SK-N-SH (cell line): ENCODE measurements around the gene SELE.

Experiments used
- CTCF ChIP-seq: fragments of 200-600 bp; sonication (generic); IDR thresholded peaks from 2 replicates; pipeline ENCODE4 v1.6.1; 2017; ENCODE audit warnings: antibody characterized with exemption, mild to moderate bottlenecking, moderate library complexity
- ELF1 ChIP-seq: IDR thresholded peaks from 2 replicates; pipeline ENCODE4 v1.4.0; 2012
- EP300 ChIP-seq, 2 experiments: IDR thresholded peaks; 2 replicates each; pipeline versions ENCODE4 v1.4.0 to v1.6.1; 2012; ENCODE audit warnings: borderline replicate concordance in 1 of 2, low read depth in 1 of 2, low read length in 1 of 2
- EZH2phosphoT487 ChIP-seq: fragments of 200-600 bp; sonication (generic); IDR thresholded peaks from 2 replicates; pipeline ENCODE4 v1.6.1; 2017; ENCODE audit warnings: low read depth, mixed run types, mild to moderate bottlenecking, antibody characterized with exemption, moderate library complexity, borderline replicate concordance
- NRF1 ChIP-seq: IDR thresholded peaks from 2 replicates; pipeline ENCODE4 v1.6.1; 2012; ENCODE audit warnings: low read depth, mild to moderate bottlenecking, low read length
- PBX3 ChIP-seq: IDR thresholded peaks from 2 replicates; pipeline ENCODE4; 2012
- POLR2AphosphoS5 ChIP-seq: IDR thresholded peaks from 2 replicates; pipeline ENCODE4 v1.6.1; 2012; ENCODE audit warnings: low read depth, low read length
- RAD21 ChIP-seq: IDR thresholded peaks from 2 replicates; pipeline ENCODE4 v1.6.1; 2012; ENCODE audit warnings: mild to moderate bottlenecking, low read length
- RCOR1 ChIP-seq: fragments of 150-350 bp; IDR thresholded peaks from 2 replicates; pipeline ENCODE4 v1.6.1; 2017; ENCODE audit warnings: antibody characterized with exemption, low read length
- TAF1 ChIP-seq: IDR thresholded peaks from 2 replicates; pipeline ENCODE4 v1.6.1; 2012; ENCODE audit warnings: low read depth, mild to moderate bottlenecking, low read length, moderate library complexity, borderline replicate concordance
- USF2 ChIP-seq: fragments of 150-350 bp; IDR thresholded peaks from 2 replicates; pipeline ENCODE4 v1.6.1; 2017; ENCODE audit warnings: antibody characterized with exemption, low read length, low read depth, borderline replicate concordance
- TF ChIP-seq, protein P1 (sequence below): IDR thresholded peaks from 2 replicates; pipeline ENCODE4 v1.6.1; 2012; ENCODE audit warnings: mild to moderate bottlenecking, low read depth, low read length, moderate library complexity

- TF ChIP-seq CTCF: no peak
- no peak for TF ChIP-seq EZH2phosphoT487
- no peak for TF ChIP-seq EP300 (IDR thresholded peaks at IDR 0.05; ENCODE audit: borderline replicate concordance in 1 of 2, low read depth in 1 of 2, low read length in 1 of 2)
- no peak for TF ChIP-seq RAD21
- TF ChIP-seq, protein P1, sequence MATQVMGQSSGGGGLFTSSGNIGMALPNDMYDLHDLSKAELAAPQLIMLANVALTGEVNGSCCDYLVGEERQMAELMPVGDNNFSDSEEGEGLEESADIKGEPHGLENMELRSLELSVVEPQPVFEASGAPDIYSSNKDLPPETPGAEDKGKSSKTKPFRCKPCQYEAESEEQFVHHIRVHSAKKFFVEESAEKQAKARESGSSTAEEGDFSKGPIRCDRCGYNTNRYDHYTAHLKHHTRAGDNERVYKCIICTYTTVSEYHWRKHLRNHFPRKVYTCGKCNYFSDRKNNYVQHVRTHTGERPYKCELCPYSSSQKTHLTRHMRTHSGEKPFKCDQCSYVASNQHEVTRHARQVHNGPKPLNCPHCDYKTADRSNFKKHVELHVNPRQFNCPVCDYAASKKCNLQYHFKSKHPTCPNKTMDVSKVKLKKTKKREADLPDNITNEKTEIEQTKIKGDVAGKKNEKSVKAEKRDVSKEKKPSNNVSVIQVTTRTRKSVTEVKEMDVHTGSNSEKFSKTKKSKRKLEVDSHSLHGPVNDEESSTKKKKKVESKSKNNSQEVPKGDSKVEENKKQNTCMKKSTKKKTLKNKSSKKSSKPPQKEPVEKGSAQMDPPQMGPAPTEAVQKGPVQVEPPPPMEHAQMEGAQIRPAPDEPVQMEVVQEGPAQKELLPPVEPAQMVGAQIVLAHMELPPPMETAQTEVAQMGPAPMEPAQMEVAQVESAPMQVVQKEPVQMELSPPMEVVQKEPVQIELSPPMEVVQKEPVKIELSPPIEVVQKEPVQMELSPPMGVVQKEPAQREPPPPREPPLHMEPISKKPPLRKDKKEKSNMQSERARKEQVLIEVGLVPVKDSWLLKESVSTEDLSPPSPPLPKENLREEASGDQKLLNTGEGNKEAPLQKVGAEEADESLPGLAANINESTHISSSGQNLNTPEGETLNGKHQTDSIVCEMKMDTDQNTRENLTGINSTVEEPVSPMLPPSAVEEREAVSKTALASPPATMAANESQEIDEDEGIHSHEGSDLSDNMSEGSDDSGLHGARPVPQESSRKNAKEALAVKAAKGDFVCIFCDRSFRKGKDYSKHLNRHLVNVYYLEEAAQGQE: no peak
- TF ChIP-seq POLR2AphosphoS5: no peak
- no peak for TF ChIP-seq PBX3
- TF ChIP-seq TAF1: no peak
- no peak for TF ChIP-seq RCOR1
- no peak for TF ChIP-seq USF2
- TF ChIP-seq NRF1: no peak
- no peak for TF ChIP-seq ELF1
Measured at GRCh38 chr1:169690489-169690888, 43.4 kb downstream of the SELE start.
